Measurements from ENCODE around the gene FAM81A.
"Not testable (repeated sequence)": the region's sequence is repeated elsewhere in the genome, so short reads cannot be mapped to it uniquely, and the experiment has no call there.

Gene FAM81A

GRCh38 chr15:59428898-59429297 is 9.1 kb upstream of the FAM81A start:
- not testable (repeated sequence) for DNase-seq

DNA sequence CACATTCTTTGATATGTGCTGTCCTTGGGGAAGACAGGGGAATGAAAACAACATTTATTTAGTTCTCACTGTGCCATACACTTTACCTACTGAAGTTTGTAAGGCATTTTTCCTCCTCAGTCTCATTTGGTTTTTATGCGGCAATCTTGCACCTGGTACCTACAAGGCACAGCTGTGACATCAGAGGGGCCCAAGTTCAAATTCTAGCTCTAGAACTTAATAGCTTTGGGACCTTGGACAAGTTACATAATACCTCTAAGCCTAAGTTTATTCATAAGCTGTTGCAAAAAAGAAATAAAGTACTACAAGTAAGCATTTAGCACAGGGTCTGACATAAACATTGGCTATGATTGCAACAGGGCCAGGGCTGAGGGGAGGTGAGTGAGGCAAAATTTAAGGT is 5.6 kb upstream of the FAM81A start:
- DNase-seq, result no peak

- no peak for DNase-seq
Observed at GRCh38 chr15:59434481-59434880, 3.5 kb upstream of the FAM81A start.

- no peak for DNase-seq
Observed at GRCh38 chr15:59436774-59437141, 1.2 kb upstream of the FAM81A start.

- DNase-seq, result no peak
Observed at GRCh38 chr15:59437142-59437816, 707 bp upstream of the FAM81A start.

GRCh38 chr15:59438625-59439290 is 772 bp downstream of the FAM81A start:
- no peak for DNase-seq

- DNase-seq, result no peak
Observed at GRCh38 chr15:59439576-59439975, 1.6 kb downstream of the FAM81A start.

- no peak for DNase-seq
Observed at GRCh38 chr15:59443341-59444072, 5.5 kb downstream of the FAM81A start.

DNA sequence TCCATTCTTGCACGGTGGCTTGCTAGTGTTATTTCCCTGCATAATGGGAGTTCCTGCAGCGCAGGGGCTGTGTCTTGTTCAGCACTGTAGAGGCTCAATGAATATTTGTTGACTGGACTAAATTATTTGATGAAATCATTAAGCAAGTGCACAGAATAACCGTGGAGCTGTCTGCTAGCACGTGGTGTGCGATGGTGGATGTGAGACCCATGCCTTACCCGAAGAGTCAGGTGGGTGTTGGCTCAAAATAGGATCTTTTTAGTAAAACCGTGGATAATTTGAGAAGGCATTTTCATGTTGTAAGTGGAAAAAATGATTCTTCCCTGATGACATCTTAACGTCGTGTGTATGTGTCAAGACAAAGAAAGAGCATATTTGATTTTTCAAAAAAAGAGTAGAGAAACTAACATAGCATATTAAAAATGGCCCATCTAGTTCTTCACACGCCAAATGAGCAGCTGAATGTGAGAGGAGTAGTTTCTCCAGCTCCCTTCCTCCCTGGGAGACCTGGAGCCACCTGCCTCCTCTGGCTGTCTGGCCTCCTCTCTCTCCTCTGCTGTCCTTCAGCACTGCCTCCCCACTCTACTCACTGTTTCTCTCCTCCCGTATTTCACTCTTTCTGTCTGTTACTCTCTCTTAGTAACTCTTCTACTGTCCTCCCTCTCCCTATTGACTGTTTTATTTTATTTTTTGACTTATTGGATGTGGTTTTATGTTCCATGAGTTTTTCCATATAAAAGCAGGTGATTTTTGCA is 6.3 kb downstream of the FAM81A start:
- no peak for DNase-seq

DNA sequence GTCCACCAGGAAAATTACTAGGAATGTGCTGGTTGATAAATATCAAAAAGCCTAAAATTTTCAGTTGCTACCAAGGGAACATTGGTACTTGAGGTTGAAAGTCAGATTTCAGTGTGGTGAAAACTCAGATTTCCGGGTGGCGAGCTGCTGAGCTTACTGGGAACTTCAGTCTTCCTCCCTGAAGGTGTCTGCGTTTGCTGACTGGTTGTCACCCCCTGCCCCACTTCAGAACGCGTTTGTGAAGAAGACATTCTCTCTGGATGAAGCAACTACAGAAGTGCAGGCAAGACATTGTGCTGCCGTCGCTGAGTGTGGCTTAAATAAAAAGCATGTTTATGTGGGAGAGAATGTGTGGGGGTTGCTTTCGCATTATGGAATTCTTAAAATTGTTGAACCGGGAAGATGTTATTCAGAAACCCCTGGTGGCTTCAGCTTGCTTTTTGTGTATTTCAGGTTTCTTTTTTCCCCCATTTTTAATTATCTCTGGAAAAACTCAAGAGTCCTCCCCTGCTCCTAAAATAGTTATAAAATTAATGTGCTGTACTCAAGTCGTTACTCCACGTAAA is 7.1 kb downstream of the FAM81A start:
- DNase-seq, result no peak

- DNase-seq, result no peak
Observed at GRCh38 chr15:59446232-59446957, 8.4 kb downstream of the FAM81A start.

GRCh38 chr15:59447367-59447766 is 9.4 kb downstream of the FAM81A start:
- no peak for DNase-seq

GRCh38 chr15:59448871-59449270 is 10.9 kb downstream of the FAM81A start:
- DNase-seq, result no peak

DNA sequence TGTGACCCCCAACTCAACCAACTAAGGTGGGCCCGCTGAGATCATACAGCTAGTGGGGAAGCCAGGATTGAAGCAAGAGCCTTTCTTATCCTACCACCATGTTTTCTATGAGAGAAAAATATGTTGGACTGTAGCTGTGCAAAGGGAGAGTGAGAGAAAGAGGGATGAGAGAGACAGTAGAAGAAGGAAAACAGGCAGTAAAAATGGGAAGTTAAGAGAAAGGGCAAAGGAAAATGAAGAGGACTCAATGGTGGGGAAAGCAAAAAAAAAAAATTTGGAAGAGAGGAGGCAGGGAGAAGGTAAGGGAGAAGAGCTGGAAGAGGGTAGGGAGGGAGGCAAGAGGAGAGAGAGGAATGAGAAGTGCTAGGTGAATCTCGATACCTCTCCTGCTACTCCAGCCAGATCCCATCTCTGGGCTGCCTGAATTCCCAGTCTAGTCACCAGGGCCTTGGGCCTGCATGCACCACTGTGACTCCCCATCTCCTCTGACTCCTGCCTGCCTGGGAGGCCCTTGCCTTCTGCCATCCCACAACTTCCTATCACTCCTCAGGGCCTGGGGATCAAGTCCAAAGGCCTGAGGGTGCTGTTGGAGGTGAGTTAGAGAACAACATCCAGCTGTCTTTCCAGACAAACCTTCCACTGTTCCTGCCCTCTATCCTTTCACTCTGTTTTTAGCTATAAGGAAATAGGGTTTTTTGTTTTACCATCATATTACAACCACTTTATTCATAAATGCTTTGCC is 15.7 kb downstream of the FAM81A start:
- no peak for DNase-seq

DNA sequence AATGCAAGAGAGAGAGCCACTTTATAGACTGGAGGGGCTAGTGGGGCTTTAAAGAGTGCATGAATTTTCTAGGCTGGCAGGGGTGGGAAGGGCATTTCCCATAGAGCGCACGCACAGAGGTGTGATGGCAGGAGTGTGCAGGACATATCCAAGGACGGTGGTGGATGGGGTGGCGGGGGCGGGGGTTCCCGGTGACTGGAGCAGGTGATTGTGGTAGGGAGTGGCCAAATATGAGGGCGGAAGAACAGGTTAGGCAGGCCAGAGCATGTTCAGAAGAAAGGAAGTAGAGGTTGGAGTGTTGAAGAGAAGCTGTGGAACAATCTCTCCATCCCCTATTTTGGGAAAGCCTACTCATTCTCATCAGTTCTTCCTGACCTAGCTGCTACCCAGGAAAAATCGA is 18.1 kb downstream of the FAM81A start:
- DNase-seq, result no peak

GRCh38 chr15:59457103-59457502 is 19.1 kb downstream of the FAM81A start:
- DNase-seq, result no peak

DNA sequence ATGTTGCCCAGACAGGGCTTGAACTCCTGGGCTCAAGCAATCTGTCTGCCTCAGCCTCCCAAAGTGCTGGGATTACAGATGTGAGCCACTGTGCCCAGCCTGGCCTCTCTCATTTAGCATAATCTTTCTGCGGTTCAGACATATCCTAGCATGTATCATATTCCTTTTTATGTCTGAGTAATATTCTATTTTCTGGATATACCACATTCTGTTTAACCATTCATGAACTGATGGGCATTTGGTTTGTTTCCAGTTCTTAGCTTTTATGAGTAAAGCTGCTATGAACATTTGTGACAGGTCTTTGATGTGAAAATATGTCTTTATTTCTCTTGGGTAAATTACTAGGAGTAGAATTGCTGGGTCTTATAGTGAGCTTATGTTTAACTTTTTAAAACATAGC is 23.5 kb downstream of the FAM81A start:
- DNase-seq, result no peak

DNA sequence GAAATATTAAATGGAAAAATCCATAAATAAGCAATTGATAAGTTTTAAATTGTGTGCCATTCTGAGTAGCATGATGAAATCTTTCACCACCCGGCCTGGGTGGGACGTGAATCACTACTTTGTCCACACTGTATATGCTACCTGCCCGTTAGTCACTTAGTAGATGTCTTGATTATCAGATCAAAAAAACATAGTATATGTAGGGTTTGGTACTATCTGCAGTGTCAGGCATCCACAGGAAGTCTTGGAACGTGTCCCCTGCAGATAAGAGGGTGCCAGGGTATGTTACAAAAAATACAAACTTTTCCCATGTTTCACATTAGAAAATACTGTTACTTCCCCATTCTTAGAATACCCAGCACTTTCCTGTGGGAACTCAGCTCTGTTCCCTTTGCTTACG is 35.2 kb downstream of the FAM81A start:
- DNase-seq, result no peak

- not testable (repeated sequence) for DNase-seq
Observed at GRCh38 chr15:59475161-59475560, 37.2 kb downstream of the FAM81A start.

GRCh38 chr15:59484399-59484798 is 46.4 kb downstream of the FAM81A start:
- no peak for DNase-seq

- DNase-seq, result no peak
Observed at GRCh38 chr15:59485036-59485435, 47.0 kb downstream of the FAM81A start.

- not testable (repeated sequence) for DNase-seq
Observed at GRCh38 chr15:59489485-59489884, 51.5 kb downstream of the FAM81A start.
